RWPE1 (cell line): ENCODE results near the gene MPPED2.

ENCODE experiments used
- CTCF ChIA-PET: fragments of 350-600 bp; sonication (Branson Sonifier 250); formaldehyde crosslinking; extraction: SDS; loops from one replicate; lab custom pipeline; 2021; lab: Yijun Ruan, JAX
- POLR2A ChIA-PET: fragments of 400-600 bp; formaldehyde crosslinking; extraction: SDS; loops from one replicate; lab custom pipeline; 2020; ENCODE audit warnings: antibody characterized with exemption; ENCODE audit not compliant: low non-redundant PET; lab: Yijun Ruan, JAX
- DNase-seq: peaks from one replicate; pipeline ENCODE4 v3.0.0; 2012; ENCODE audit warnings: low spot score
- H3K27ac ChIP-seq: fragments of 450-650 bp; 2 replicates; pipeline ENCODE4 v1.5.1; 2017
- TF ChIP-seq, protein P1 (sequence below): fragments of 450-650 bp; conservative IDR thresholded peaks from 2 replicates; pipeline ENCODE4 v1.5.1; 2017; ENCODE audit warnings: low read depth, mild to moderate bottlenecking

Gene MPPED2

DNA sequence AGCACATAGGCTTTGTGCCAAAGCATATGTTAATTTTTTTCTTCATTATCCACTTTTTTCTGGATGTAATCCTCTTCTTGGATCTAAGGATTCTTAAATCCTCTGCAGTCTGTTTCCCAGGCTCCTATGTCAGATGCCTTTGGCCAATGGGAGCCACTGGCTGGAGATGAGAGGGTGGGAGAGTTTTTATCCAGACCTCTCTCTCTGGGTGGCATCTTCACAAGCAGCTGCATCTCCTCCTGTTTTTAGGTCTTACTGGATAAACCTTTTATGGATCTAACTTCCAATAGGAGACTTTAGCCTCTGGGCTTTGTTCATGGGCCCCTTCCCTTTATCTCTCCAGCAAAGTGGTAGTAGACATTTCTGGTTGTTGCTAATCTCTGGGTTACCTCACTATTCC lies 22.4 kb upstream of the MPPED2 start:
- ChIA-PET POLR2A (no interaction called here), CTCF (interaction anchor here (0.6 kb wide), 2 partner anchors 36 to 98 kb away, joined by 3 read pairs; no protein-coding TSS in a partner anchor)
- no peak overlapping the region for H3K27ac ChIP-seq
- DNase-seq: no peak
- TF ChIP-seq, protein P1, sequence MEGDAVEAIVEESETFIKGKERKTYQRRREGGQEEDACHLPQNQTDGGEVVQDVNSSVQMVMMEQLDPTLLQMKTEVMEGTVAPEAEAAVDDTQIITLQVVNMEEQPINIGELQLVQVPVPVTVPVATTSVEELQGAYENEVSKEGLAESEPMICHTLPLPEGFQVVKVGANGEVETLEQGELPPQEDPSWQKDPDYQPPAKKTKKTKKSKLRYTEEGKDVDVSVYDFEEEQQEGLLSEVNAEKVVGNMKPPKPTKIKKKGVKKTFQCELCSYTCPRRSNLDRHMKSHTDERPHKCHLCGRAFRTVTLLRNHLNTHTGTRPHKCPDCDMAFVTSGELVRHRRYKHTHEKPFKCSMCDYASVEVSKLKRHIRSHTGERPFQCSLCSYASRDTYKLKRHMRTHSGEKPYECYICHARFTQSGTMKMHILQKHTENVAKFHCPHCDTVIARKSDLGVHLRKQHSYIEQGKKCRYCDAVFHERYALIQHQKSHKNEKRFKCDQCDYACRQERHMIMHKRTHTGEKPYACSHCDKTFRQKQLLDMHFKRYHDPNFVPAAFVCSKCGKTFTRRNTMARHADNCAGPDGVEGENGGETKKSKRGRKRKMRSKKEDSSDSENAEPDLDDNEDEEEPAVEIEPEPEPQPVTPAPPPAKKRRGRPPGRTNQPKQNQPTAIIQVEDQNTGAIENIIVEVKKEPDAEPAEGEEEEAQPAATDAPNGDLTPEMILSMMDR: no peak

DNA sequence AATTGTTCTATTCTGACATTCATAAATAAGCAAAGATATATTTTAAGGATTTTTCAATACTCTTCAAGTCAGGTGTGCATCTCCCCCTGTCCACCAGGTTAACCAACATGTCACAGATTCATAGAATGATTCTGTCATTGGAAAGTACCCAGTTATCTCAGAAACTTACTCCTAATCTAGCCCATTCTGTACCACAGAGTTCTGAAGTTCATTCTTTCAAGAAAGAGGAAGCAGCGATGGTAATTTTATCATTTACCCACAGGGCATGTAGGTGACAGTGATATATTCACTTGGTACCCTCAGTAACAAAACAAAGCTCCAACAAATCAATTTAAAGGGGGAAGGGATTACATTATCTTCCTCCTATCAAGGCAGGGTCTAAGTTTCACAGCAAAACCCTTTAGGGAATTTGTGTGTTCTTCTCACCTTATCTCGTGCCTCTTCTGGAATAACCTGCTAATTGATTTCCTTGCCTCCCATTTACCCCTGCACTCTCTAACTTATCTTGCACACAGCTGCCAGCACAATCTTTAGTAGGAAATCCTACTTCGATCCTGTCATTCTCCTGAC lies 19.0 kb upstream of the MPPED2 start:
- TF ChIP-seq, protein P1: no peak
- H3K27ac ChIP-seq: no peak overlapping the region
- ChIA-PET POLR2A (no interaction called here), CTCF (no interaction called here)
- no peak for DNase-seq

- TF ChIP-seq, protein P1: no peak
- no peak overlapping the region for H3K27ac ChIP-seq
- ChIA-PET POLR2A (no interaction called here), CTCF (interaction anchor here (0.9 kb wide), 1 partner anchor 189 kb away, joined by 4 read pairs; no protein-coding TSS in a partner anchor)
- DNase-seq: no peak
Observed at GRCh38 chr11:30603357-30603756, 17.2 kb upstream of the MPPED2 start.

- H3K27ac ChIP-seq: no peak overlapping the region
- ChIA-PET POLR2A (no interaction called here), CTCF (no interaction called here)
- TF ChIP-seq, protein P1: no peak
- DNase-seq: no peak
Observed at GRCh38 chr11:30596832-30597231, 10.7 kb upstream of the MPPED2 start.

- POLR2A ChIA-PET: no interaction called here
- CTCF ChIA-PET: no interaction called here
- DNase-seq: no peak
- H3K27ac ChIP-seq: no peak overlapping the region
- TF ChIP-seq, protein P1: no peak
Observed at GRCh38 chr11:30595934-30596333, 9.8 kb upstream of the MPPED2 start.

DNA sequence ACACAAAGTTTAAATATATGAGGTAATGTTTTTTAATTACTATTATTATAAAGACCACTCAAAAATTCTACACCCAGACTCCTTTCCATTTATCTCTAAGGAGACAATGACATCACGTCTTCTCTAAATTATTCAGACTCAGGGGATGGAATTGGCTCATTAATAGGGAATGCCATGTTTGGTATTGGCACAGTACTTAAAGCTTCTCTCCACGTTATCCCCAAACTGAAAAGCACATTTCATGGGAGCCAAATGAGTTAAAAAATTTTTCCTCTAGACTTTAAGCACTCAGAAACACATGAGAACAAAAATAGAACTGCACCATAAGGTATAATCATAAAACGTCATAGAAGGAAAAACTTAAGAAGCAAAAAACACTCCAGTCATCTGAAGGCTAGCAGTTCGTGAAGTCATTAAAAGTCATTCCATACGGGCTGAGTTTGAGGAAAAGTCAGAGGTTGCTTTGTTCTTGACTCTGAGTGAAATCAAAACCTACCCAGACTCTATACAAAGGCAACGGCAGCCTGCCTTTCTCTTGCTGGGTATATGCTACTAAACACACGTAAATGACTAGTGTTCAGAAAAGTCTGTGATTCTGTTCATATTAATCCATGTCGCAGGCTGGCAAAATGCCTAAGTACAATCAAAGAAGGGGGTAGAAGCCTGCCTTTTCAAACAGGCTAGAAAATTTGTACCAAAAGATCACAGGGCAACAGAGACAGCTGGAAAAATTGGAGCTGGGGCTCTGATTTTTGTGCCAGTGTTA lies 8.7 kb upstream of the MPPED2 start:
- TF ChIP-seq, protein P1: no peak
- POLR2A ChIA-PET: no interaction called here
- CTCF ChIA-PET: no interaction called here

More for the DNA sequence above, 8.7 kb upstream of the MPPED2 start:
- no peak overlapping the region for H3K27ac ChIP-seq
- no peak for DNase-seq
